NCI-H128 (cell line): Measurements from ENCODE around the gene APBB2.

ENCODE experiments used
- DNase-seq: peaks from one replicate; lab custom pipeline; 2025; ENCODE audit not compliant: unreplicated experiment; lab: John Stamatoyannopoulos, UW

APBB2 gene

GRCh38 chr4:41196633-41197332 is 17.6 kb downstream of the APBB2 start:
- no peak for DNase-seq

- DNase-seq = no peak
Observed at GRCh38 chr4:41192136-41192535, 22.2 kb downstream of the APBB2 start.

- DNase-seq = no peak
Observed at GRCh38 chr4:41189666-41190065, 24.7 kb downstream of the APBB2 start.

GRCh38 chr4:41189076-41189475 is 25.3 kb downstream of the APBB2 start:
- no peak for DNase-seq

GRCh38 chr4:41185614-41186592 is 28.4 kb downstream of the APBB2 start:
- no peak for DNase-seq

- DNase-seq = no peak
Observed at GRCh38 chr4:41184009-41184408, 30.3 kb downstream of the APBB2 start.

GRCh38 chr4:41183021-41183553 is 31.3 kb downstream of the APBB2 start:
- no peak for DNase-seq

GRCh38 chr4:41181037-41181436 is 33.3 kb downstream of the APBB2 start:
- no peak for DNase-seq

- DNase-seq = no peak
Observed at GRCh38 chr4:41179498-41180195, 34.7 kb downstream of the APBB2 start.

- no peak for DNase-seq
Observed at GRCh38 chr4:41178372-41179370, 35.7 kb downstream of the APBB2 start.

GRCh38 chr4:41177016-41177415 is 37.3 kb downstream of the APBB2 start:
- DNase-seq = no peak

GRCh38 chr4:41176340-41176739 is 38.0 kb downstream of the APBB2 start:
- DNase-seq = no peak

- DNase-seq = no peak
Observed at GRCh38 chr4:41175794-41176193, 38.5 kb downstream of the APBB2 start.

GRCh38 chr4:41174444-41174843 is 39.9 kb downstream of the APBB2 start:
- DNase-seq = no peak

GRCh38 chr4:41172786-41173185 is 41.6 kb downstream of the APBB2 start:
- DNase-seq = no peak

GRCh38 chr4:41169256-41169800 is 45.0 kb downstream of the APBB2 start:
- no peak for DNase-seq

GRCh38 chr4:41167191-41167590 is 47.2 kb downstream of the APBB2 start:
- no peak for DNase-seq

- DNase-seq = no peak
Observed at GRCh38 chr4:41164405-41164804, 49.9 kb downstream of the APBB2 start.

- no peak for DNase-seq
Observed at GRCh38 chr4:41161355-41161754, 53.0 kb downstream of the APBB2 start.

- no peak for DNase-seq
Observed at GRCh38 chr4:41160856-41161255, 53.5 kb downstream of the APBB2 start.
